NCI-H1694 (cell line): ENCODE data around the gene CTTNBP2NL.
A peak's percentile ranks its signal among the peaks of the same experiment; 100 is the strongest.

Experiments
- DNase-seq: peaks from one replicate; lab custom pipeline; 2025; lab: John Stamatoyannopoulos, UW

CTTNBP2NL gene, protein sequence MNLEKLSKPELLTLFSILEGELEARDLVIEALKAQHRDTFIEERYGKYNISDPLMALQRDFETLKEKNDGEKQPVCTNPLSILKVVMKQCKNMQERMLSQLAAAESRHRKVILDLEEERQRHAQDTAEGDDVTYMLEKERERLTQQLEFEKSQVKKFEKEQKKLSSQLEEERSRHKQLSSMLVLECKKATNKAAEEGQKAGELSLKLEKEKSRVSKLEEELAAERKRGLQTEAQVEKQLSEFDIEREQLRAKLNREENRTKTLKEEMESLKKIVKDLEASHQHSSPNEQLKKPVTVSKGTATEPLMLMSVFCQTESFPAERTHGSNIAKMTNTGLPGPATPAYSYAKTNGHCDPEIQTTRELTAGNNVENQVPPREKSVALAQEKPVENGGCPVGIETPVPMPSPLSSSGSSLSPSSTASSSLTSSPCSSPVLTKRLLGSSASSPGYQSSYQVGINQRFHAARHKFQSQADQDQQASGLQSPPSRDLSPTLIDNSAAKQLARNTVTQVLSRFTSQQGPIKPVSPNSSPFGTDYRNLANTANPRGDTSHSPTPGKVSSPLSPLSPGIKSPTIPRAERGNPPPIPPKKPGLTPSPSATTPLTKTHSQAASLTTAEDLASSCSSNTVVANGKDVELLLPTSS

DNA sequence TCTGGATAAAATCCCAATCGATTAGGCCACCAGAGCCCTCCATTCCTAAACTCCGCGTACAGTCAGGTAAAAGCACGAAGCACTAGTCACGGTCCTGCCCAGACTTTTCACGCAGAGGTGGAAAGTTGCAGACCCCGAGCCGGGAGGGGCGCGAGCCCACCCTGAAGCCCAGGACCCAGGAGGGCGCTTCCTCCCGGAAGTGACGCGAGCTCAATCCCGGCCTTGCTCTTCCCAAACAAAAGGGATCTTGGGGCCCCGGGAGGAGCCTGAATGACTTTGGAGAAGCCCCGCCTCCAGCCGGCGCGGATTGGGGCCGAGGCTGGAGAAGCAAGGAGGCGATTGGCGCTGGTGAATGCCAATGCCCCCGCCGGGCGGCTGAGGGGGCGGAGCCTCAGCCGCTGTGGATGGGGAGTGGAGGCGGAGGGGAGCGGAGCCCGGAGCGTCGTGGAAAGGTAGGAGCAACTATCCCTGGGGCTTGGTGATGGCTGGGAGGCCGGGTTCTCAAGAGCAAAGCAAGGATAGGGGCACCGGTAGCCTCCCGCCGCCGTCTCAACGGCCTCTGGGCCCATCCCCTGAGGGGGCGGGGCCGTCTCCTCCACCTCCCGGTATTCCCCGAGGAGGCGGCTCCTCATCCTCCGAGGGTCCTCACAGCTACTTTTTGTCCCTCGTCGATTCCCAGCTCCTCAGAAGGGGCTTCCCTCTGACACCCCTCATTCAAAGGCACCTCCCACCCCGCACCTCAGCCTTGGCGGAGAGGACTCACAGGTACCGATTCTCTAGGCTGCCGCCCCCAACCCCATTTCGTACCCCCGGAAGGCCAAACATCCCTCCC is at the start of gene CTTNBP2NL:
Gene CTTNBP2NL (plus strand): TSS at position 394 of the 832 bp plus-strand sequence. CDS start 19,952 bp downstream, outside the sequence.
- DNase-seq: peak; percentile 98

- no peak for DNase-seq
Measured at GRCh38 chr1:112346801-112347350, 49.1 kb upstream of the CTTNBP2NL start.

GRCh38 chr1:112356765-112357164 is 39.2 kb upstream of the CTTNBP2NL start:
- DNase-seq: no peak

GRCh38 chr1:112357467-112357866 is 38.5 kb upstream of the CTTNBP2NL start:
- no peak for DNase-seq

DNA sequence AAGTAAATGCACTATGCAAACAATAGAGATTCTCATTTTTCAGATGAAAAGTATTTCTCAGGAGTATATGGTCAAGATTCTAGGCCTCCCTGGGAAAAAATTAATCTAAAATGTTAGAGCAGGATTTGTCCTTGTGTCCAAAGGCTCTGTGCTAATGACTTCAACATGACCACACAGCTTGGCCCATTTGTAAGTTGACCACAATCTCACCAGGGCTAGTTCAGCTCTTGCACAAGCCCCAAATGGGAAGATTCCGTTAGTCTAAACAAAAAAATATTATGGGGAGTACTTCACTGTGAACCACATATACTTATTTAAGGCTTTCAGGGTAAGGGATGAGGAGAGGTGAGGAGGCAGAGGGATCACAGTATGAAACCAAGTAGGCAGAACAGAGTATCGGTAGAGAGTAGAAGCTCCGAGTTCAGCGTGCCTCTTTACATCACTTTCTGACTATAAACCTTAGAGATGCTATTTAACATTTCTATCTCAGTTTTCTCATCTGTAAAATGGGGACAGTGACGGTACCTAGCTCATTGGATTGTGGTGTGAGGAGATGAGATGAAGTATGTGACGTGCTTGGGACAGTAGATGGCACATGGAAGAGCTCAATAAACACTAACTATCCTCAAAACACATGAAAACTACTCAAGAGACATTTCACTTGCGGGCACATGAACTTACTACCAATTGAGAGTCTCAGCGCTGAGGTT is 37.8 kb upstream of the CTTNBP2NL start:
- no peak for DNase-seq

GRCh38 chr1:112358798-112359408 is 37.1 kb upstream of the CTTNBP2NL start:
- peak; percentile 27 for DNase-seq

DNA sequence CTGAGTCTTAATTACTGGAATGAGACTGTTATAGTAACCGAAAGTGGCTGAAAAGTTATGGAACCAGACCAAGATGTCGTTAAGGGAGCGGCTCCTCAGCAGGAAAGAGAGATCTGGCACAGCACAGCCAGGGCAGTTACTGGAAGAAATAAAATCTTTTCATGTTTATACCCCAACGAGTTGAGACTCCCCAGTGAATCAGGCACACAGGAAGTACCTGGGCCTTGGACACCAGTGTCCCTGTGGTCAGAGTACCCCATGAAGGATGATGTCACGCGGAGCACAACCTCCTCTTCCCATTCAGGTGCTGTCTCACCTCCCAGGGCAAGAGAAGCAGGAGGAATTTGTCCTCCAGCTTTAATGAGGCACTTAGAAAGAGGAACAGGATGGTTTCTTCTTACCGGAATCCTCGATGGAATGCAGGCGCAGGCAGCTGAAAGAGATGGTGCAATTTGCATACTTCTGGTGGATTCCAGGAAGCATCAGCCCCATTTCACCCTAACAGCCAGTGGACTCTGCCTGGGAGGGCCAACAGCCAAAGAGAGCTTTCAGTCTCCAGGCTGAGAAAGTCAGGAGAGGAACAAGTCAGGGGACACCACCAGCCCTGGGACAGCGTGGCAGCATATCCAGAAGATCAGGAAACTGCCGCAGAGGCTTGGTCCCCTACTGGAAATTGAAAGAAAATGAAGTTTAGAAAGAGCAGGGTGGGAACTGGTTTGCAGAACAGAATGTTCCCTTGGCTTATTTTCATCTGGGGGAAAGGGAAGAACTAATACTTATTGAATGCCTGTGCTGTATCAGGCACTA is 35.9 kb upstream of the CTTNBP2NL start:
- no peak for DNase-seq

DNA sequence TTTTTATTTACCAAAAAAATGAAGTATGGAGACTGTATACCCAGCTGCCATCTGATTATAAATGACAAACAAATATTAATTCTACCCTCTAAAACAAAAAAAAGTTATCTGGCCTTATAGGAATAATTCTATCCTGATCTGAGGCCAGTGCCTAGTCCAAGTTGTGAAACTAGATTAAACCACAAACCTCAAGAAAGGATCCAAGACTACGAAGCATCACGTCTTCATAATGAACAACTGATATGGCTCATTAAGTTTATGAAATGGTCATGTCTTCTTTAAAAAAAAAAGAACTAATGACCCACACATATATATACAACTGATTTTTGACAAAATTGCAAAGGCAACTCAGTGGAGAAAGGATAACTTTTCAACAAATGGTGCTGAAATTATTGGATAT is 32.4 kb upstream of the CTTNBP2NL start:
- DNase-seq: no peak

GRCh38 chr1:112368198-112368597 is 27.8 kb upstream of the CTTNBP2NL start:
- no peak for DNase-seq

DNA sequence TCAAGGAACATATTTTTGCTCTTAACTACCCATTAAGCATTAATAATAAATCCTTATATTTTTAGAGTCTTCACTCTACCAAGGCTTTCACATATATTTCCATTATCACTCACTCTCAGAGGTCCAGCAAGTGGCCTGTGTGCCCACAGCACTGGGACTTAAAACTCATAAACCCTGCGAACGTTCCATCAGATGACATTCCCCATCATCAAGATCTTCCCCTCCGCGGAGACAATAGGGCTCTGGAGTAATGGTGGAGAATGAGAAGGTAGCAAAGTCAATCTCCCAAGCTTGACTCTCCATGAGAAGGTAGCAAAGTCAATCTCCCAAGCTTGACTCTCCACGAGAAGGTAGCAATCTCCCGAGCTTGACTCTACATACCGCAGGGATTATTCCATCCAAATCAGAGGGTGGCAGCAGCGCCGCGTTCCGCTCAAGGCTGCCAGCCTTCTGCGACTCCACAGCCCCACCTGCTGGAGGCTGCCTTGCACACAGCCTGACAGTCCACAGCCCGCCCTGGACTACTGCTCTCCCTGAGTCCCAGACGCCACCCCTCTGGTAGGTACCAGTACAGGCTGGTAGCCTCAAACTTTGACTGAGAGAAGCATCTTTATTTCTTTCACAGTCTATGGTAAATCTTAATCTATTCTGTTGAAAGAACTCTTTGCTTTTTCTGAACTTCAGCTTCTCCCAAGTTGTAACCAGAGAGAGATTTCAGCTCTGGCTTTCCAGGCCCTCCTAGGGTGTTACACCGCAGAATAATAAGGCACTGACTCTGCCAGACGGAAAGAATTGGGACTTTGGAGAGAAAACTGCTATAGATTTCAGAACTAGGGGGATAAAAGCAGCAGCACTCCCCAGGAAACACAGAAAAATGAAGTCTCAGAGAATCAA is 26.4 kb upstream of the CTTNBP2NL start:
- peak; percentile 79 for DNase-seq

GRCh38 chr1:112370996-112371395 is 25.0 kb upstream of the CTTNBP2NL start:
- DNase-seq: no peak

- no peak for DNase-seq
Measured at GRCh38 chr1:112371775-112372174, 24.2 kb upstream of the CTTNBP2NL start.

DNA sequence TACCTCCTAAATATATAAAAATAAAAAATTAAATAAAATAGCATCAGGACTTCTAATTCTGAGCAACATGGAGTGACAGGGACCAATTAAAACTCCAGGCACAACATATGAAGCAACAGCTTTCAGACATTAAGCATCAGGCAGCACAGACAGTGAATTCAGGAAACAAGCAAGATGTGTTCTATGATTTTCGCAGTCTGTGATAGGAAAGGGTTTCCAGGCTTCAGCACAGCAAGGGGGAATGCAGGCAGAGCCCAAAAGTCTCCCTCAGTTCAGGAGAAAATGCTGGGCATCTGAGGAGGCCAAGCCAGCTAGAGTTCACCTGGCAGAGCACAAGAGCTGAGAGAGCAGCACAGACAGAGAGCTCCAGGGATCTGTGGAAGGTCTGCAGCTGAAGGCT is 22.2 kb upstream of the CTTNBP2NL start:
- no peak for DNase-seq

DNA sequence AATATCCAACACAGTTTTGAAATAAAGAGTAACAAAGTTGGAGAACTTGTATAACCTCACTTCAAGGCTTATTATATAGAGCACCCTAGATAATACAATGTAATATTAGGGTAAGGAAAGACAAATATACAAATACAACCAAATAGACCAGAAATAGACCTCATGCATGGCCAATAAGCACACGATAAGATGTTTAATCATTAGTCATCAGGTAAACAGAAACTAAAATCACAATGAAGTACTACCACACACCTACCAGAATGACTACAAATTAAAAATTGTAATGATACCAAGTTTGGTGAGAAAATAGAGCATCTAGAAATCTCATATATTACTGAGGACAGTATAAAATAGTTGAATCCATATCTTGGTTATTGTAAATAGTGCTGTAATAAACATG is 20.3 kb upstream of the CTTNBP2NL start:
- no peak for DNase-seq

- DNase-seq: no peak
Measured at GRCh38 chr1:112380356-112380755, 15.7 kb upstream of the CTTNBP2NL start.

DNA sequence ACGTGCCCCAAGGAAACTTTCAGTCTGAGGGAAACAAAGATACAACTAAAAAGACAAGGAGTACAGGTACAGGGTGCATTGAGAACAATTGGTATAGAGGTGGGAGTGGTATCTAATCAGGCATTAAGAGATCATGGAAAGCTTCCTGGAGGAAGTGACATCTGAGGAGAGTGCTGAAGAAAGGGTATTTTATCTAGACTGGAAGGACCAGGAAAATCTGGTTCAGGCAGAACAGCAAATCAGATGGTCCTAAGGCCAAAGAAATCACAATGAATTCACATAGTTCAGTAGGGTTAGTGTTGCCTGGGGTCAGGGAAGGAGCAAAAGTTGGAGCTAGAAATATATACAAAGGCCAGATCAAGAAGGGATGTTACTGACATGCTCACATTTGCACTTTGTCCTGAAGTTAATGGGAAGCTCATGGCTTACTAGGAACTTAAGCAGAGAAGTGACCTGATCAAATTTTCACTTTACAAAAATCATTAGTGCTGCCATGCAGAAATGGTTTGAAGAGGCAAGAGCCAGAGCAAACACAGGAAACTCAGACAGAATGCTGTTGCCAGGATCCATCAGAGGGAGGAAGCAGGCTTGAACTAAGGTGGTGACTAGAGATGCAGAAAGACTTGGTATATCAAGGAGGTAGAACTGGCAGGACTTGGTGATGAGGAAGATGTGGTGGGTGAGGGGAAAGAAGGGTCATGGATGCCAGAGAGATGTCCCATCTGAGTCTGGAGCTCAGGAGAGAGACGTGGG is 14.5 kb upstream of the CTTNBP2NL start:
- DNase-seq: no peak

GRCh38 chr1:112383759-112384370 is 12.1 kb upstream of the CTTNBP2NL start:
- no peak for DNase-seq
